Measurements from ENCODE around the gene PSMF1. TPM values are rescaled to one million over a fixed set of nuclear protein-coding genes. Genes with fewer than 3 reads are reported as not detected.

The PSMF1 gene
- total and polyA plus RNA-seq, 7 experiments from 2014 or later: 88.7 to 157 (median 116) TPM

DNA sequence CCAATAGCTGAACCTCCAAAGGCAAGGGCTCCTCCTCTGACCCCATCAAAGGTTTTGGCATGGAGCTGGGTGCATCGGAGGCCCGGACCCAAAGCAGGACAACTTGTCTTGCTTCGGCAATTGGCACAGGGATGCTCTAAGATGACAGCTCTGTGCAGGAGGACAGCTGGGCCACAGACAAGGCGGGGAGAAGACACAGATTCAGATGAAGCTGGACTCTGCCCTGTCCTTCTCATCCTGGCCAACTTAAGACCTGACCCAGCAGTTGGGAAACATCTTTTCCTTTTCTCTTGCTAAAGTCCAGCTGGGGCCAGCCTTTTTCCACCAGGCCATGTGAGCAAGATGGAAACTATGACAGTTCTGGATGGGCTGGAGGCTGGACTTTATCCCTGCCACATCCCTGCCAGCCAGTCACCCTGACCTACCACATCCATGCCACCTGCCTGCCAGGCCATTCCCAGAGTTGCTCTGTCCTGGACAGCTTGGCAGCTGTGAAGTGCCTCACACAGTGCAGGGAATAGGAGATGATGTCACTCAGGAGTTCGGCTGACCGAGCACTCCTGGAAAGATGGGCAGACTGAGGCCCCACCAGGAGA, 12.7 kb upstream of the PSMF1 start:
- CTCF ChIA-PET: no interaction called here
- ATAC-seq (no peak), DNase-seq (no peak)
- H3K27ac ChIP-seq (ENCODE audit: low read depth, low read length): no peak overlapping the region
- peaks cover 5 to 7% (median 6%) of the 10 kb centered on the region in 7 donors for H3K4me1 Mint-ChIP-seq
- H3K36me3 ChIP-seq (ENCODE audit: control insufficient read depth in 2 of 3, insufficient read depth in 3 of 3, low read length in 3 of 3): no peaks in the 10 kb centered on the region
- POLR2A ChIA-PET: no interaction called here
- peaks cover 0 to 21% (median 10%) of the 10 kb centered on the region in 5 donors for H3K36me3 Mint-ChIP-seq
- peaks cover 0 to 10% (median 0%) of the 10 kb centered on the region in 3 experiments for H3K9me3 ChIP-seq (ENCODE audit: control insufficient read depth in 2 of 3, low read length in 3 of 3)
- no peak overlapping the region for H3K27ac Mint-ChIP-seq
- H3K4me3 ChIP-seq (ENCODE audit: low read length): no peak overlapping the region
- H3K4me3 Mint-ChIP-seq: no peak overlapping the region
- H3K9me3 Mint-ChIP-seq: peaks cover 0 to 37% (median 12%) of the 10 kb centered on the region in 11 donors
- peaks cover 0 to 11% (median 0%) of the 10 kb centered on the region in 5 donors for H3K27me3 Mint-ChIP-seq
- intact Hi-C loops (cut with micrococcal nuclease): loop anchor here in 1 of 2 donors (5.0 to 10.0 kb wide), 2 partner anchors 131 to 288 kb away; no protein-coding TSS in a partner anchor
- H3K4me1 ChIP-seq (ENCODE audit: control insufficient read depth in 2 of 2, insufficient read depth in 2 of 2, low read length in 2 of 2): no peaks in the 10 kb centered on the region
- no peaks in the 10 kb centered on the region for H3K27me3 ChIP-seq (ENCODE audit: control insufficient read depth in 2 of 2, insufficient read depth in 2 of 2, low read length in 2 of 2)

DNA sequence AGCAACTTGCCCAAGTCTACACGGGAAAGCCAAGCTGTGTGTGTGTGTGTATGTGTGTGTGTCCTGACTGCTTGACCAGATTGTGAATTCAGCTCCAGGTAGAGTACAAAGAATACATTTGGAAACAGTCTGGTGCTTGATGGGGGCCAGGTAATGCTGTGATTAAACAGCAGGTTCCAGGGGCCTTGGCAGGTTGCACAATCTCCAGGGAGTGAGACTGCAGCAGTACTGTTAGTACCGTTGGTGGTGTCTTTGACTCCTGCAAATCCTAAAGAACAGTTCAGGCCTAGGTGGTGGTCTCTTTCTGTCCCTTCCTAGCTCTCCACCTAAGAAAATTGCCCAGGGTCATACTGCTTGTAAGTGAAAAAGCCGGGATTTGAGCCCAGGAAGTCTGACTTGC, 11.2 kb upstream of the PSMF1 start:
- H3K27ac ChIP-seq (ENCODE audit: low read depth, low read length): no peak overlapping the region
- H3K4me3 ChIP-seq (ENCODE audit: low read length): no peak overlapping the region
- H3K4me1 ChIP-seq (ENCODE audit: control insufficient read depth in 2 of 2, insufficient read depth in 2 of 2, low read length in 2 of 2): no peaks in the 10 kb centered on the region
- Mint-ChIP-seq H3K36me3 (peaks cover 0 to 14% (median 8%) of the 10 kb centered on the region in 5 donors), H3K27me3 (peaks cover 0 to 10% (median 0%) of the 10 kb centered on the region in 5 donors), H3K4me3 (no peak overlapping the region), H3K9me3 (peaks cover 0 to 23% (median 9%) of the 10 kb centered on the region in 11 donors), H3K27ac (no peak overlapping the region), H3K4me1 (peaks cover 5 to 7% (median 6%) of the 10 kb centered on the region in 7 donors)
- no peaks in the 10 kb centered on the region for H3K36me3 ChIP-seq (ENCODE audit: control insufficient read depth in 2 of 3, insufficient read depth in 3 of 3, low read length in 3 of 3)
- no peaks in the 10 kb centered on the region for H3K27me3 ChIP-seq (ENCODE audit: control insufficient read depth in 2 of 2, insufficient read depth in 2 of 2, low read length in 2 of 2)
- peaks cover 0 to 8% (median 0%) of the 10 kb centered on the region in 3 experiments for H3K9me3 ChIP-seq (ENCODE audit: control insufficient read depth in 2 of 3, low read length in 3 of 3)
- ATAC-seq: no peak
- intact Hi-C loops (cut with micrococcal nuclease): loop anchor here in 1 of 2 donors (5.0 to 10.0 kb wide), 2 partner anchors 132 to 290 kb away; no protein-coding TSS in a partner anchor
- ChIA-PET CTCF (interaction anchor here (0.6 kb wide), 1 partner anchor 22 kb away, joined by 3 read pairs; no protein-coding TSS in a partner anchor), POLR2A (no interaction called here)
- no peak for DNase-seq

DNA sequence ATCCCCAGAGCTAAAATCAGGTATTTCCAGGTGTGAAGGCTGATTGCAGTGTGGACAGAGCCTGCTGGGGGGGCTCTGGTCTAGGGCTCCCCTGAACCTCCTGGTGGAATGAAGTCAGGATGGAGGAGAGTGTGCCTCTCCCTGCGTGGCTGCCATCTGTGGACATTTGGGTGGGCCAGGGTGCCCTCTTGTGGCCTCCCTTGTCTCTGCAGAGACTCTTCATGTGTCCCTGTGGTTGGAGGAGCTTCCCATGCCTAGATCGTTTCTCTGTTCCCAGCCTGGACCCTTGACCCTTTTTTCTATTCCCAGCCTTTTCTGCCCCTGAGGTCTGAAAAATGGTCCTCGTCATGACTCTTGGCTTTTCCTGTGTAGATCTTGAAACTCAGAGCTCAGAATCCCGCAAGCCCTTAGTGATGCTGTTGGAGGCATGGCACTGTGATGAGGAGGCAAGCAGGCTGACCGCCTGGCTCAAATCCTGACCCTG, 9.9 kb upstream of the PSMF1 start:
- H3K27ac ChIP-seq (ENCODE audit: low read depth, low read length): no peak overlapping the region
- H3K9me3 ChIP-seq (ENCODE audit: control insufficient read depth in 2 of 3, low read length in 3 of 3): no peaks in the 10 kb centered on the region
- ATAC-seq: peak; percentile 87
- H3K36me3 ChIP-seq (ENCODE audit: control insufficient read depth in 2 of 3, insufficient read depth in 3 of 3, low read length in 3 of 3): no peaks in the 10 kb centered on the region
- CTCF ChIA-PET: interaction anchor here (0.6 to 2.7 kb wide), 9 partner anchors 9 to 152 kb away, joined by 3 to 20 read pairs (median 3); no protein-coding TSS in a partner anchor
- intact Hi-C loops (cut with micrococcal nuclease): loop anchor here (1.0 to 10.0 kb wide), 6 partner anchors 10 to 292 kb away; partner anchors contain the start of genes PSMF1 (in 1 of the 2) and TMEM74B (in 1 of the 2)
- Mint-ChIP-seq H3K4me1 (peaks cover 5 to 7% (median 6%) of the 10 kb centered on the region in 7 donors), H3K27ac (peak overlapping the region in 1 of 9 donors; percentile 60), H3K4me3 (no peak overlapping the region), H3K36me3 (peaks cover 0 to 11% (median 0%) of the 10 kb centered on the region in 5 donors), H3K9me3 (peaks cover 0 to 10% (median 0%) of the 10 kb centered on the region in 11 donors), H3K27me3 (peaks cover 0 to 10% (median 0%) of the 10 kb centered on the region in 5 donors)
- peak in 8 of 9 donors; percentile 18 to 51 (median 43) for DNase-seq
- no peaks in the 10 kb centered on the region for H3K4me1 ChIP-seq (ENCODE audit: control insufficient read depth in 2 of 2, insufficient read depth in 2 of 2, low read length in 2 of 2)
- no peaks in the 10 kb centered on the region for H3K27me3 ChIP-seq (ENCODE audit: control insufficient read depth in 2 of 2, insufficient read depth in 2 of 2, low read length in 2 of 2)
- POLR2A ChIA-PET: no interaction called here
- no peak overlapping the region for H3K4me3 ChIP-seq (ENCODE audit: low read length)

DNA sequence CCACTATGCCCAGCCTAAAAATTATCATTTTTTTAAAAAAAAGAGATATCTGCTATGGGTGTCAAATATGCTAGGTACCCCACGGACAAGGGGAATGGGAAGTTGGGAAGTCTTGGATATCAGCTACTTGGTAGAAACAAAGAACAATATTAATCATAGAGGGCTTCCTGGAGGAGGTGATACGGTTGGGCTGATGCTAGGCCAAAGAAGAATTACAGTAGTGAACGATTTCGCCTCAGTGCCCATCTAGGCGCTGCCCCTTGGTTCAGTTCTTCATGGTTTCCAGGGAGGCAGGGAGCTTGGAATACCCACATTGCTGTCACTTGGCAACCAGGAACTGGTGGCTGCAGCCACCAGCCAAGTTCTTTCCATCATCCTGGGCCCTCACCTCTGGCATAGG, 5.5 kb upstream of the PSMF1 start:
- Mint-ChIP-seq H3K36me3 (peaks cover 0 to 4% (median 4%) of the 10 kb centered on the region in 5 donors), H3K27ac (peak overlapping the region in 1 of 9 donors; percentile 25), H3K4me1 (peaks cover 14 to 25% (median 20%) of the 10 kb centered on the region in 7 donors), H3K4me3 (no peak overlapping the region), H3K9me3 (peaks cover 0 to 3% (median 0%) of the 10 kb centered on the region in 11 donors), H3K27me3 (peaks cover 0 to 5% (median 0%) of the 10 kb centered on the region in 5 donors)
- POLR2A ChIA-PET: no interaction called here
- DNase-seq (no peak), ATAC-seq (no peak)
- no peak overlapping the region for H3K4me3 ChIP-seq (ENCODE audit: low read length)
- no peaks in the 10 kb centered on the region for H3K27me3 ChIP-seq (ENCODE audit: control insufficient read depth in 2 of 2, insufficient read depth in 2 of 2, low read length in 2 of 2)
- no peaks in the 10 kb centered on the region for H3K36me3 ChIP-seq (ENCODE audit: control insufficient read depth in 2 of 3, insufficient read depth in 3 of 3, low read length in 3 of 3)
- CTCF ChIA-PET: interaction anchor here (0.7 kb wide), 1 partner anchor 12 kb away, joined by 3 read pairs; no protein-coding TSS in a partner anchor
- H3K27ac ChIP-seq (ENCODE audit: low read depth, low read length): no peak overlapping the region
- intact Hi-C loops (cut with micrococcal nuclease): no loop called here
- no peaks in the 10 kb centered on the region for H3K9me3 ChIP-seq (ENCODE audit: control insufficient read depth in 2 of 3, low read length in 3 of 3)
- peaks cover 3 to 5% of the 10 kb centered on the region in 2 donors for H3K4me1 ChIP-seq (ENCODE audit: control insufficient read depth in 2 of 2, insufficient read depth in 2 of 2, low read length in 2 of 2)

DNA sequence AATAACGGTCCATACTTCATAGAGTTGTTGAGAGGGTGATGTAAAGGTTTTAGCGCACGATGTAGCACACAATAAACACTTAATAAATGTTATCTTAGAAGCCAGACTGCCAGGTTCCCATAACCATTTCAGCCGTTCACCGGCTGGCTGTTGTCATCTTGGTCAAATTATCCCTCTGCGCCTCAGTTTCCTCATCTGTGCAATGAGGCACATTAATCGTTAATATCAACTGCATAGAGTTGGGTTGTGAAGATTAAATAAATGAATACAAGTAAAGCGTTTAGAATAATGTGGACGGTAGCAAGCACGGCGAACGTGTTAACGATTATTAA, 432 bp upstream of the PSMF1 start:
- Histone ChIP-seq H3K27ac (ENCODE audit: low read depth, low read length) (peak overlapping the region; percentile 85), H3K4me3 (ENCODE audit: low read length) (peak overlapping the region; percentile 98), H3K4me1 (ENCODE audit: control insufficient read depth in 2 of 2, insufficient read depth in 2 of 2, low read length in 2 of 2) (peaks cover 40 to 45% of the 10 kb centered on the region in 2 donors), H3K36me3 (ENCODE audit: control insufficient read depth in 2 of 3, insufficient read depth in 3 of 3, low read length in 3 of 3) (peaks cover 0 to 16% (median 4%) of the 10 kb centered on the region in 3 experiments), H3K27me3 (ENCODE audit: control insufficient read depth in 2 of 2, insufficient read depth in 2 of 2, low read length in 2 of 2) (no peaks in the 10 kb centered on the region), H3K9me3 (ENCODE audit: control insufficient read depth in 2 of 3, low read length in 3 of 3) (no peaks in the 10 kb centered on the region)
- DNase-seq (no peak), ATAC-seq (no peak)
- Mint-ChIP-seq H3K4me3 (peak overlapping the region; percentile 92 to 97 (median 94)), H3K36me3 (peaks cover 12 to 24% (median 24%) of the 10 kb centered on the region in 5 donors), H3K27me3 (no peaks in the 10 kb centered on the region), H3K27ac (peak overlapping the region; percentile 81 to 97 (median 94)), H3K4me1 (peaks cover 44 to 62% (median 56%) of the 10 kb centered on the region in 7 donors), H3K9me3 (peaks cover 0 to 3% (median 0%) of the 10 kb centered on the region in 11 donors)
- CTCF ChIA-PET: interaction anchor here (0.8 kb wide), 1 partner anchor 9 kb away, joined by 5 read pairs; no protein-coding TSS in a partner anchor
- POLR2A ChIA-PET: interaction anchor here (1.1 to 1.7 kb wide), 2 partner anchors 284 to 348 kb away, joined by 3 to 4 read pairs; partner anchors contain the start of genes FAM110A and NSFL1C
- intact Hi-C loops (cut with micrococcal nuclease): loop anchor here (1.0 to 5.0 kb wide), 15 partner anchors 10 to 1352 kb away; partner anchors contain the start of genes CSNK2A1 (in 2 of the 2), FAM110A (in 2 of the 2), RAD21L1 (in 2 of the 2) and SNPH (in 2 of the 2)

DNA sequence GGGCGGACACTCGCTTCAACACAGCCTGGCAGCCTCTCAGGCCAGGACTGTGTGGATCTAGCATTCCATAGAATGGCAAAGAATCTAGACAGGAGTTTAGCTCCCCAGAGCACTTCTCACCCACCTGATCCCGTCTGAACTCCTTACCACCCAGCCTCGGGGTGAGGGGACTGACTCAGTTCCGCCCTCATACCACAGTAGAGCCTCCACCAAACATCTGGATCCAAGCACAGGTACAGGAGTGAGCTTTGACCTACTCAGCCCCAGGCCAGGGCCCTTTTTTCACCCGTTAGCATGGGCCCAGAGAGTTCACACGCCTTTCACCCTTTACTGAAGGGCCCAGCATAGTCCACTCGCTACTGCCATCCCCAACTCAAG, 715 bp downstream of the PSMF1 start:
- Histone ChIP-seq H3K36me3 (ENCODE audit: control insufficient read depth in 2 of 3, insufficient read depth in 3 of 3, low read length in 3 of 3) (peaks cover 0 to 22% (median 4%) of the 10 kb centered on the region in 3 experiments), H3K27me3 (ENCODE audit: control insufficient read depth in 2 of 2, insufficient read depth in 2 of 2, low read length in 2 of 2) (no peaks in the 10 kb centered on the region), H3K9me3 (ENCODE audit: control insufficient read depth in 2 of 3, low read length in 3 of 3) (no peaks in the 10 kb centered on the region), H3K4me1 (ENCODE audit: control insufficient read depth in 2 of 2, insufficient read depth in 2 of 2, low read length in 2 of 2) (peaks cover 40 to 45% of the 10 kb centered on the region in 2 donors), H3K27ac (ENCODE audit: low read depth, low read length) (peak overlapping the region; percentile 85), H3K4me3 (ENCODE audit: low read length) (peak overlapping the region; percentile 98)
- no peak for ATAC-seq
- POLR2A ChIA-PET: interaction anchor here (1.1 to 1.7 kb wide), 2 partner anchors 285 to 347 kb away, joined by 3 to 4 read pairs; partner anchors contain the start of genes FAM110A and NSFL1C
- H3K36me3 Mint-ChIP-seq: peaks cover 12 to 28% (median 24%) of the 10 kb centered on the region in 5 donors
- no peaks in the 10 kb centered on the region for H3K27me3 Mint-ChIP-seq
- CTCF ChIA-PET: interaction anchor here (1.3 kb wide), 1 partner anchor 348 kb away, joined by 3 read pairs; the partner anchor contains the start of gene NSFL1C
- H3K4me1 Mint-ChIP-seq: peaks cover 52 to 74% (median 67%) of the 10 kb centered on the region in 7 donors
- peak overlapping the region; percentile 81 to 97 (median 94) for H3K27ac Mint-ChIP-seq
- intact Hi-C loops (cut with micrococcal nuclease): loop anchor here (2.0 to 5.0 kb wide), 6 partner anchors 108 to 984 kb away; partner anchors contain the start of genes CSNK2A1 (in 1 of the 2), FKBP1A (in 1 of the 2), RAD21L1 (in 1 of the 2) and SNPH (in 1 of the 2)
- H3K4me3 Mint-ChIP-seq: peak overlapping the region; percentile 92 to 97 (median 94)
- peaks cover 0 to 3% (median 0%) of the 10 kb centered on the region in 11 donors for H3K9me3 Mint-ChIP-seq
- no peak for DNase-seq

All from naive thymus-derived CD4-positive, alpha-beta T cell (primary cell).